Stomach (tissue), 4 donors: ENCODE data around the gene COQ4.

Experiments
- POLR2A ChIP-seq, 4 donors: fragments of 450-650 bp; IDR thresholded peaks; one replicate each; pipeline ENCODE4 v1.6.1; 2016; ENCODE audit warnings: antibody characterized with exemption in 4 of 4, control low read depth in 2 of 4, mild to moderate bottlenecking in 1 of 4, moderate library complexity in 1 of 4
- TF ChIP-seq, protein P1 (sequence below), 7 experiments: fragments of 450-650 bp in 4 of 7; fragments of 200-600 bp in 3 of 7; sonication (generic) in 3 of 7; IDR thresholded peaks; one replicate each; pipeline ENCODE4 v1.5.1; 2016 to 2019; ENCODE audit warnings: antibody characterized with exemption in 7 of 7, control low read depth in 2 of 7, mild to moderate bottlenecking in 1 of 7

DNA sequence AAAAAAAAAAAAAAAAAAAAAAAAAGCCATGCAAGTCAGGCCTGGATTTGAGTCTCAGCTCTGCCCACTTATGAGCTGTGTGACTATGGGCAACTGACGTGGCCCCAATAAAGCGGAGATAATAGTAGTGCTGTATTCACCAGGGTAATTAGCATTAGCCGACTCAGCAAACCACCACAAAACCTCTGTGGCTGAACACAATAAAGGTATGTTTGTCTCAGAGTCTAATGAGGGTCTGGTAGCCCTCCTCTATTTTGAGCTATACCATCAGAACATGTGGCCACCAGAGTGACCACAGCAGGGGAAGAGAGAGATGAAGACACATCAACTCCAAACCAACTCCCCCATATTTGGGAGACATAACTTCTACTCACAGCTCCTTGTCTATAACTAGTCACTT is 30.6 kb upstream of the COQ4 start:
- TF ChIP-seq POLR2A (IDR thresholded peaks at IDR 0.05) = no peak
- TF ChIP-seq, protein P1, sequence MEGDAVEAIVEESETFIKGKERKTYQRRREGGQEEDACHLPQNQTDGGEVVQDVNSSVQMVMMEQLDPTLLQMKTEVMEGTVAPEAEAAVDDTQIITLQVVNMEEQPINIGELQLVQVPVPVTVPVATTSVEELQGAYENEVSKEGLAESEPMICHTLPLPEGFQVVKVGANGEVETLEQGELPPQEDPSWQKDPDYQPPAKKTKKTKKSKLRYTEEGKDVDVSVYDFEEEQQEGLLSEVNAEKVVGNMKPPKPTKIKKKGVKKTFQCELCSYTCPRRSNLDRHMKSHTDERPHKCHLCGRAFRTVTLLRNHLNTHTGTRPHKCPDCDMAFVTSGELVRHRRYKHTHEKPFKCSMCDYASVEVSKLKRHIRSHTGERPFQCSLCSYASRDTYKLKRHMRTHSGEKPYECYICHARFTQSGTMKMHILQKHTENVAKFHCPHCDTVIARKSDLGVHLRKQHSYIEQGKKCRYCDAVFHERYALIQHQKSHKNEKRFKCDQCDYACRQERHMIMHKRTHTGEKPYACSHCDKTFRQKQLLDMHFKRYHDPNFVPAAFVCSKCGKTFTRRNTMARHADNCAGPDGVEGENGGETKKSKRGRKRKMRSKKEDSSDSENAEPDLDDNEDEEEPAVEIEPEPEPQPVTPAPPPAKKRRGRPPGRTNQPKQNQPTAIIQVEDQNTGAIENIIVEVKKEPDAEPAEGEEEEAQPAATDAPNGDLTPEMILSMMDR (IDR thresholded peaks at IDR 0.05) = no peak
